MM.1S (cell line): Measurements from ENCODE around the gene TGFB2.

Source experiments
- DNase-seq: peaks from one replicate; pipeline ENCODE4 v3.0.0-alpha.2; 2015
- H2AFZ ChIP-seq: fragments of 300-600 bp; sonication (generic); 2 replicates; pipeline ENCODE4 v1.6.0; 2016; ENCODE audit warnings: antibody characterized with exemption, low read length
- H3F3A ChIP-seq: fragments of 300-600 bp; sonication (generic); 2 replicates; pipeline ENCODE4 v1.6.1; 2016; ENCODE audit warnings: mild to moderate bottlenecking, antibody characterized with exemption, low read length, moderate library complexity, mixed read lengths; ENCODE audit not compliant: insufficient read depth
- H3K27ac ChIP-seq: fragments of 300-600 bp; sonication (generic); 2 replicates; pipeline ENCODE4 v1.5.1; 2016; ENCODE audit warnings: mild to moderate bottlenecking, low read length
- H3K27me3 ChIP-seq: fragments of 300-600 bp; sonication (generic); replicated peaks from 2 replicates; pipeline ENCODE4 v1.6.0; 2016; ENCODE audit warnings: low read length; ENCODE audit not compliant: insufficient read depth
- H3K36me3 ChIP-seq: fragments of 300-600 bp; sonication (generic); replicated peaks from 2 replicates; pipeline ENCODE4 v1.6.1; 2016; ENCODE audit warnings: mild to moderate bottlenecking, low read length, mixed read lengths; ENCODE audit not compliant: insufficient read depth
- H3K4me1 ChIP-seq: fragments of 300-600 bp; sonication (generic); 2 replicates; pipeline ENCODE4 v1.6.1; 2016; ENCODE audit warnings: low read length, mixed read lengths
- H3K4me2 ChIP-seq: fragments of 300-600 bp; sonication (generic); 2 replicates; pipeline ENCODE4 v1.6.0; 2016; ENCODE audit warnings: low read depth, low read length
- H3K4me3 ChIP-seq: fragments of 300-600 bp; sonication (generic); 2 replicates; pipeline ENCODE4 v1.5.1; 2016; ENCODE audit warnings: low read length, mixed read lengths
- H3K79me2 ChIP-seq: fragments of 300-600 bp; sonication (generic); 2 replicates; pipeline ENCODE4 v1.6.1; 2016; ENCODE audit warnings: mixed run types, low read length, mixed read lengths
- H3K9ac ChIP-seq: fragments of 300-600 bp; sonication (generic); 2 replicates; pipeline ENCODE4 v1.6.1; 2016; ENCODE audit warnings: low read length, mixed read lengths
- H3K9me2 ChIP-seq: fragments of 300-600 bp; sonication (generic); replicated peaks from 2 replicates; pipeline ENCODE4 v1.6.1; 2016; ENCODE audit warnings: mild to moderate bottlenecking, low read length, mixed read lengths; ENCODE audit not compliant: insufficient read depth
- H3K9me3 ChIP-seq: fragments of 300-600 bp; sonication (generic); replicated peaks from 2 replicates; pipeline ENCODE4 v1.6.1; 2016; ENCODE audit warnings: mild to moderate bottlenecking, low read length, mixed read lengths; ENCODE audit not compliant: insufficient read depth
- H4K20me1 ChIP-seq: fragments of 300-600 bp; sonication (generic); 2 replicates; pipeline ENCODE4 v1.6.1; 2016; ENCODE audit warnings: mild to moderate bottlenecking, low read length, moderate library complexity, mixed read lengths; ENCODE audit not compliant: insufficient read depth
- CTCF ChIP-seq: fragments of 300-600 bp; sonication (generic); IDR thresholded peaks from 2 replicates; pipeline ENCODE4 v1.5.1; 2016; ENCODE audit warnings: antibody characterized with exemption, low read length, mixed read lengths
- EZH2 ChIP-seq: fragments of 300-600 bp; sonication (generic); optimal IDR thresholded peaks from 2 replicates; pipeline ENCODE3; 2017; ENCODE audit warnings: low read depth, mild to moderate bottlenecking, antibody characterized with exemption, low read length, mixed read lengths
- EZH2phosphoT487 ChIP-seq: fragments of 300-600 bp; sonication (generic); IDR thresholded peaks from 2 replicates; pipeline ENCODE4 v1.6.1; 2018; ENCODE audit warnings: antibody characterized with exemption, low read length

The TGFB2 gene

DNA sequence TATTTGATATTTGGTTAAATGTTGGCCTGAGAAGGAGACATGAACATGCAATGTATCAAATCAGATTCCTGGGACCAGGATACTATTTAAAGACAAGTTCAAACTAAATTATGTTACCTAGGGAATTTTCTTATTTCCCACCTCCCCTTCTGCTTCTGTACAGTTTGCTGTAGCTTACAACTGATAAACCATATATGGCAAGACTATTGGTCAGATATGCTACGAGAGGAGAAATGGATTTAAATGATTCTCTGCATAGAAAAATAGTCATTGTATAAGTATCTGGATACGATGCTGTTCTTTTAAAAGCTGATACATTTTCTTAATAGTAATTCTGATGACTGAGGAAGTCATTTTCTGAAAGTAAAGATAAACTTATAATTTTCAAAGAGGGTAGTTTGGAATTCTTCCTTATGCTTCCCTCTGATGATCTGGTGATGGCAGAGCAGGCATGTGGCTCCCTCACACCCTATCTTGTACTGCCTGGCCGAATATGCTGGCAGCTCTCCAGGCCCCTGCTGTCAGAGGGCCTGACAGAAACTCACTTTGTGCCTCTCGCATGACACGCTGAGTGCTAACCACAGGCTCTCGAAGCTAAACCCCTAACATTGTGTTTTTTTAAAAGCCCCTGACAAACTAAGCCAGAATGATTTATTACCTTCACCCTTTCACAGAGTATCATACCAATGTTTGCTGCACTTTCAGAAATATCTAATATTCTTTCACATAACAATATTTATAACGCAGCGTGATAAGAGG lies 40.7 kb upstream of the TGFB2 start:
- H3K4me3 ChIP-seq, result no peak overlapping the region
- no peaks in the 10 kb centered on the region for H3F3A ChIP-seq
- peaks cover 5% of the 10 kb centered on the region; the same call in 1 of the 2 replicates for H4K20me1 ChIP-seq
- no peaks in the 10 kb centered on the region for H3K9me3 ChIP-seq
- TF ChIP-seq CTCF (no peak), EZH2phosphoT487 (no peak), EZH2 (no peak)
- no peak overlapping the region for H3K4me2 ChIP-seq
- H2AFZ ChIP-seq, result no peak overlapping the region
- no peaks in the 10 kb centered on the region for H3K27me3 ChIP-seq
- H3K36me3 ChIP-seq, result no peaks in the 10 kb centered on the region
- H3K4me1 ChIP-seq, result no peaks in the 10 kb centered on the region
- no peak overlapping the region for H3K27ac ChIP-seq
- H3K79me2 ChIP-seq, result peaks cover 30% of the 10 kb centered on the region
- DNase-seq, result no peak
- no peak overlapping the region for H3K9ac ChIP-seq
- no peaks in the 10 kb centered on the region for H3K9me2 ChIP-seq

- H3K4me2 ChIP-seq, result no peak overlapping the region
- no peak overlapping the region for H2AFZ ChIP-seq
- no peaks in the 10 kb centered on the region for H3F3A ChIP-seq
- H3K36me3 ChIP-seq, result no peaks in the 10 kb centered on the region
- no peaks in the 10 kb centered on the region for H3K9me2 ChIP-seq
- H3K27ac ChIP-seq, result no peak overlapping the region
- no peak overlapping the region for H3K4me3 ChIP-seq
- H3K9ac ChIP-seq, result no peak overlapping the region
- H3K4me1 ChIP-seq, result no peaks in the 10 kb centered on the region
- TF ChIP-seq CTCF (no peak), EZH2phosphoT487 (no peak), EZH2 (no peak)
- no peaks in the 10 kb centered on the region for H3K27me3 ChIP-seq
- H4K20me1 ChIP-seq, result peaks cover 1% of the 10 kb centered on the region; the same call in 1 of the 2 replicates
- H3K9me3 ChIP-seq, result no peaks in the 10 kb centered on the region
- H3K79me2 ChIP-seq, result peaks cover 19% of the 10 kb centered on the region
- no peak for DNase-seq
Observed at GRCh38 chr1:218305472-218306064, 39.6 kb upstream of the TGFB2 start.

- Histone ChIP-seq H3K4me3 (no peak overlapping the region), H3K27ac (no peak overlapping the region), H3K79me2 (no peaks in the 10 kb centered on the region), H3K9ac (no peak overlapping the region), H3K36me3 (no peaks in the 10 kb centered on the region), H3K9me2 (no peaks in the 10 kb centered on the region), H3K4me1 (no peaks in the 10 kb centered on the region), H2AFZ (no peak overlapping the region), H3K9me3 (no peaks in the 10 kb centered on the region), H3K4me2 (no peak overlapping the region), H4K20me1 (no peaks in the 10 kb centered on the region), H3K27me3 (no peaks in the 10 kb centered on the region), H3F3A (no peaks in the 10 kb centered on the region)
- no peak for DNase-seq
- no peak for TF ChIP-seq EZH2phosphoT487
- no peak for TF ChIP-seq EZH2
- TF ChIP-seq CTCF, result no peak
Observed at GRCh38 chr1:218312509-218312908, 32.6 kb upstream of the TGFB2 start.
